ENCODE data around the gene CCNY.

- TF ChIP-seq CTCF (IDR thresholded peaks at IDR 0.05): no peak
- no peak for TF ChIP-seq POLR2AphosphoS5 (IDR thresholded peaks at IDR 0.05)
- TF ChIP-seq POLR2A (IDR thresholded peaks at IDR 0.05): no peak
Observed at GRCh38 chr10:35614312-35614711, 278.0 kb downstream of the CCNY start.

Measured in prostate gland (tissue), 2 donors.